HCT116 (cell line): ENCODE measurements around the gene ARFGEF3. TPM values are rescaled to one million over a fixed set of nuclear protein-coding genes. Genes with fewer than 3 reads are reported as not detected.

Experiments
- ATAC-seq: fragments of 200-7000 bp; cut with Tn5 transposase; 2 replicates; pipeline ENCODE4 v1.9.1; 2020; ENCODE audit warnings: mild to moderate bottlenecking, moderate library complexity
- BruUV-seq: library from RNA; stranded (reverse); fragments of 400-500 nt; replicated peaks from 2 replicates; lab custom pipeline; 2021; lab: Mats Ljungman, UMichigan
- CTCF ChIA-PET: fragments of 300-600 bp; sonication (Branson Sonifier 250); formaldehyde crosslinking; loops from one replicate; lab custom pipeline; 2021; ENCODE audit warnings: antibody characterized with exemption; lab: Charles Lee
- POLR2A ChIA-PET: fragments of 300-600, 350-600 bp; sonication (Branson Sonifier 250); formaldehyde crosslinking; loops from one replicate; lab custom pipeline; 2021; ENCODE audit warnings: antibody characterized with exemption; lab: Charles Lee
- RAD21 ChIA-PET, 2 experiments: fragments of 300-600 bp; sonication (Branson Sonifier 250); formaldehyde crosslinking; loops; one replicate each; lab custom pipeline; 2023; ENCODE audit warnings: low total read pairs in 2 of 2; ENCODE audit not compliant: uncharacterized antibody in 2 of 2, unreplicated experiment in 2 of 2, low non-redundant PET in 1 of 2; lab: Charles Lee
- DNase-seq: peaks from one replicate; pipeline ENCODE4 v3.0.0-alpha.2; 2010; ENCODE audit warnings: low read depth, low spot score
- H2AFZ ChIP-seq: fragments of 200-600 bp; shearing (Covaris generic), sonication (generic); 2 replicates; pipeline ENCODE4 v1.6.1; 2017; ENCODE audit warnings: low read depth, mixed run types, mixed read lengths, antibody characterized with exemption, low read length; ENCODE audit not compliant: poor library complexity, severe bottlenecking
- H3K27ac ChIP-seq: 2 replicates; pipeline ENCODE4 v1.5.1; 2012; ENCODE audit warnings: low read depth, low read length
- H3K27me3 ChIP-seq: fragments of 200-600 bp; sonication (generic); 2 replicates; pipeline ENCODE4 v1.6.1; 2016; ENCODE audit warnings: mixed run types, low read length, mixed read lengths; ENCODE audit not compliant: insufficient read depth
- H3K36me3 ChIP-seq, 2 experiments: fragments of 200-500 bp in 1 of 2; fragments of 200-600 bp in 1 of 2; sonication (Bioruptor generic) in 1 of 2; sonication (generic) in 1 of 2; 2 replicates each; pipeline versions ENCODE4 v1.5.1 to v1.6.1; 2014 to 2016; ENCODE audit warnings: low read length in 2 of 2, inconsistent platforms in 1 of 2, mixed read lengths in 1 of 2, mixed run types in 1 of 2; ENCODE audit not compliant: insufficient read depth in 2 of 2, control insufficient read depth in 1 of 2
- H3K4me1 ChIP-seq, 2 experiments: fragments of 200-600 bp in 1 of 2; sonication (generic) in 1 of 2; 2 replicates each; pipeline versions ENCODE4 v1.5.1 to v1.6.1; 2012 to 2017; ENCODE audit warnings: low read length in 2 of 2, inconsistent platforms in 1 of 2, mild to moderate bottlenecking in 1 of 2, mixed read lengths in 1 of 2, mixed run types in 1 of 2, moderate library complexity in 1 of 2; ENCODE audit not compliant: insufficient read depth in 2 of 2, control insufficient read depth in 1 of 2
- H3K4me2 ChIP-seq: fragments of 200-600 bp; sonication (generic); 2 replicates; pipeline ENCODE4 v1.6.1; 2017; ENCODE audit warnings: mixed run types, low read length, mixed read lengths
- H3K4me3 ChIP-seq, 2 experiments: fragments of 200-600 bp in 1 of 2; sonication (generic) in 1 of 2; replicated peaks in 1 of 2; 2 replicates each; pipeline ENCODE4 v1.5.1; 2011 to 2016; ENCODE audit warnings: low read length in 2 of 2, control low read depth in 1 of 2, low read depth in 1 of 2, mild to moderate bottlenecking in 1 of 2, mixed read lengths in 1 of 2, mixed run types in 1 of 2
- H3K79me2 ChIP-seq: fragments of 200-600 bp; sonication (generic); 2 replicates; pipeline ENCODE4 v1.6.1; 2017; ENCODE audit warnings: mild to moderate bottlenecking, mixed run types, low read length, moderate library complexity, mixed read lengths; ENCODE audit not compliant: insufficient read depth
- H3K9ac ChIP-seq: fragments of 200-600 bp; sonication (generic); 2 replicates; pipeline ENCODE4 v1.6.1; 2016; ENCODE audit warnings: low read length, mixed read lengths
- H3K9me2 ChIP-seq: fragments of 200-600 bp; sonication (generic), shearing (Covaris generic); 2 replicates; pipeline ENCODE4 v1.6.1; 2017; ENCODE audit warnings: mixed run types, mild to moderate bottlenecking, moderate library complexity; ENCODE audit not compliant: insufficient read depth
- H3K9me3 ChIP-seq, 2 experiments: fragments of 200-500 bp in 1 of 2; fragments of 200-600 bp in 1 of 2; sonication (Bioruptor generic) in 1 of 2; sonication (generic) in 1 of 2; 2 replicates each; pipeline ENCODE4 v1.6.1; 2014 to 2017; ENCODE audit warnings: low read length in 2 of 2, mixed read lengths in 2 of 2, inconsistent platforms in 1 of 2, low read depth in 1 of 2, mild to moderate bottlenecking in 1 of 2, mixed run types in 1 of 2, moderate library complexity in 1 of 2; ENCODE audit not compliant: control insufficient read depth in 1 of 2, insufficient read depth in 1 of 2
- H4K20me1 ChIP-seq: fragments of 200-600 bp; sonication (generic), shearing (Covaris generic); 2 replicates; pipeline ENCODE4 v1.6.1; 2017; ENCODE audit warnings: mixed run types, mild to moderate bottlenecking, moderate library complexity; ENCODE audit not compliant: insufficient read depth
- EGR1 ChIP-seq: IDR thresholded peaks from 2 replicates; pipeline ENCODE4 v1.6.1; 2012; ENCODE audit warnings: low read depth
- ELF1 ChIP-seq: IDR thresholded peaks from 2 replicates; pipeline ENCODE4 v1.6.1; 2012; ENCODE audit warnings: low read depth, borderline replicate concordance
- FOSL1 ChIP-seq: IDR thresholded peaks from 2 replicates; pipeline ENCODE4 v1.6.1; 2012; ENCODE audit warnings: low read depth
- MAX ChIP-seq: IDR thresholded peaks from 2 replicates; pipeline ENCODE4 v1.6.1; 2012
- POLR2A ChIP-seq: IDR thresholded peaks from 2 replicates; pipeline ENCODE4 v1.7.0; 2011; ENCODE audit warnings: borderline replicate concordance; ENCODE audit not compliant: insufficient read depth, insufficient read length; ENCODE audit errors: extremely low read depth
- RAD21 ChIP-seq: IDR thresholded peaks from 2 replicates; pipeline ENCODE4 v1.6.1; 2012; ENCODE audit warnings: low read depth, mild to moderate bottlenecking
- TCF7L2 ChIP-seq: IDR thresholded peaks from 2 replicates; pipeline ENCODE4 v1.7.0; 2011; ENCODE audit warnings: borderline replicate concordance, inconsistent platforms; ENCODE audit not compliant: insufficient read depth, insufficient read length; ENCODE audit errors: extremely low read depth
- ZBTB33 ChIP-seq: IDR thresholded peaks from 2 replicates; pipeline ENCODE4 v1.6.1; 2011; ENCODE audit warnings: mild to moderate bottlenecking, low read length, moderate library complexity; ENCODE audit not compliant: insufficient replicate concordance; ENCODE audit errors: extremely low read depth
- ZNF274 ChIP-seq: fragments of 200-500 bp; sonication (Bioruptor generic); IDR thresholded peaks from 2 replicates; pipeline ENCODE4 v1.6.1; 2014; ENCODE audit warnings: mild to moderate bottlenecking, low read depth, low read length, inconsistent platforms
- intact Hi-C: fragments of 100-400 bp; cut with micrococcal nuclease; formaldehyde crosslinking; loops from 2 replicates; pipeline ENCODE4 v1.10.0; 2022
- total RNA-seq: library from RNA; stranded (reverse); gene quantifications from one replicate; pipeline ENCODE4 v1.2.1, GENCODE V29; 2021; ENCODE audit not compliant: unreplicated experiment
- TF ChIP-seq, protein P1 (sequence below), 3 experiments: fragments of 200-600 bp in 1 of 3; sonication (generic) in 1 of 3; IDR thresholded peaks in 2 of 3; conservative IDR thresholded peaks in 1 of 3; 2 replicates each; pipeline ENCODE4 v1.5.1; 2012 to 2017; ENCODE audit warnings: low read depth in 2 of 3, low read length in 2 of 3, antibody characterized with exemption in 1 of 3, borderline replicate concordance in 1 of 3, control low read depth in 1 of 3, mild to moderate bottlenecking in 1 of 3, mixed read lengths in 1 of 3, mixed run types in 1 of 3, moderate library complexity in 1 of 3; ENCODE audit not compliant: insufficient read depth in 1 of 3
- TF ChIP-seq, protein P2 (sequence below): IDR thresholded peaks from 2 replicates; pipeline ENCODE4 v1.6.1; 2012; ENCODE audit warnings: low read depth

ARFGEF3 gene
- total RNA-seq, 1 experiment from 2014 or later: 3.8 TPM

- Histone ChIP-seq H3K9me3 (no peaks in the 10 kb centered on the region), H3K36me3 (no peaks in the 10 kb centered on the region), H3K79me2 (no peaks in the 10 kb centered on the region), H2AFZ (no peak overlapping the region), H4K20me1 (no peaks in the 10 kb centered on the region), H3K4me3 (no peak overlapping the region), H3K27ac (no peak overlapping the region), H3K9ac (no peak overlapping the region), H3K4me2 (no peak overlapping the region), H3K4me1 (no peaks in the 10 kb centered on the region), H3K27me3 (no peaks in the 10 kb centered on the region), H3K9me2 (no peaks in the 10 kb centered on the region)
- ChIA-PET RAD21 (no interaction called here), POLR2A (no interaction called here), CTCF (interaction anchor here (1.1 kb wide), 1 partner anchor 13 kb away, joined by 3 read pairs; no protein-coding TSS in a partner anchor)
- ATAC-seq (no peak), DNase-seq (no peak)
- intact Hi-C loops: no loop called here
- no peak for TF ChIP-seq TCF7L2
- BruUV-seq: no TSS peak
These were observed 36.8 kb downstream of the ARFGEF3 start for GRCh38 chr6:138198430-138199091.

- no peak for ATAC-seq
- no peaks in the 10 kb centered on the region for H3K9me3 ChIP-seq
- intact Hi-C loops: no loop called here
- no peaks in the 10 kb centered on the region for H3K4me1 ChIP-seq
- BruUV-seq: no TSS peak
- no peak overlapping the region for H2AFZ ChIP-seq
- H3K4me3 ChIP-seq: no peak overlapping the region
- H3K4me2 ChIP-seq: no peak overlapping the region
- H3K9ac ChIP-seq: no peak overlapping the region
- H4K20me1 ChIP-seq: no peaks in the 10 kb centered on the region
- H3K27me3 ChIP-seq: no peaks in the 10 kb centered on the region
- H3K27ac ChIP-seq: no peak overlapping the region
- no peaks in the 10 kb centered on the region for H3K79me2 ChIP-seq
- DNase-seq: no peak
- no peaks in the 10 kb centered on the region for H3K36me3 ChIP-seq
- ChIA-PET RAD21 (no interaction called here), CTCF (no interaction called here), POLR2A (no interaction called here)
- H3K9me2 ChIP-seq: no peaks in the 10 kb centered on the region
- TF ChIP-seq POLR2A (no peak), ZBTB33 (no peak), MAX (no peak), FOSL1 (no peak), EGR1 (no peak), RAD21 (no peak), ZNF274 (no peak), ELF1 (no peak)
- TF ChIP-seq, protein P1, sequence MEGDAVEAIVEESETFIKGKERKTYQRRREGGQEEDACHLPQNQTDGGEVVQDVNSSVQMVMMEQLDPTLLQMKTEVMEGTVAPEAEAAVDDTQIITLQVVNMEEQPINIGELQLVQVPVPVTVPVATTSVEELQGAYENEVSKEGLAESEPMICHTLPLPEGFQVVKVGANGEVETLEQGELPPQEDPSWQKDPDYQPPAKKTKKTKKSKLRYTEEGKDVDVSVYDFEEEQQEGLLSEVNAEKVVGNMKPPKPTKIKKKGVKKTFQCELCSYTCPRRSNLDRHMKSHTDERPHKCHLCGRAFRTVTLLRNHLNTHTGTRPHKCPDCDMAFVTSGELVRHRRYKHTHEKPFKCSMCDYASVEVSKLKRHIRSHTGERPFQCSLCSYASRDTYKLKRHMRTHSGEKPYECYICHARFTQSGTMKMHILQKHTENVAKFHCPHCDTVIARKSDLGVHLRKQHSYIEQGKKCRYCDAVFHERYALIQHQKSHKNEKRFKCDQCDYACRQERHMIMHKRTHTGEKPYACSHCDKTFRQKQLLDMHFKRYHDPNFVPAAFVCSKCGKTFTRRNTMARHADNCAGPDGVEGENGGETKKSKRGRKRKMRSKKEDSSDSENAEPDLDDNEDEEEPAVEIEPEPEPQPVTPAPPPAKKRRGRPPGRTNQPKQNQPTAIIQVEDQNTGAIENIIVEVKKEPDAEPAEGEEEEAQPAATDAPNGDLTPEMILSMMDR (IDR thresholded peaks at IDR 0.05 in 2 of 3, conservative IDR thresholded peaks at IDR 0.05 in 1 of 3; ENCODE audit: borderline replicate concordance in 1 of 3, insufficient read depth in 1 of 3, low read depth in 2 of 3, low read length in 2 of 3): no peak
- TF ChIP-seq, protein P2, sequence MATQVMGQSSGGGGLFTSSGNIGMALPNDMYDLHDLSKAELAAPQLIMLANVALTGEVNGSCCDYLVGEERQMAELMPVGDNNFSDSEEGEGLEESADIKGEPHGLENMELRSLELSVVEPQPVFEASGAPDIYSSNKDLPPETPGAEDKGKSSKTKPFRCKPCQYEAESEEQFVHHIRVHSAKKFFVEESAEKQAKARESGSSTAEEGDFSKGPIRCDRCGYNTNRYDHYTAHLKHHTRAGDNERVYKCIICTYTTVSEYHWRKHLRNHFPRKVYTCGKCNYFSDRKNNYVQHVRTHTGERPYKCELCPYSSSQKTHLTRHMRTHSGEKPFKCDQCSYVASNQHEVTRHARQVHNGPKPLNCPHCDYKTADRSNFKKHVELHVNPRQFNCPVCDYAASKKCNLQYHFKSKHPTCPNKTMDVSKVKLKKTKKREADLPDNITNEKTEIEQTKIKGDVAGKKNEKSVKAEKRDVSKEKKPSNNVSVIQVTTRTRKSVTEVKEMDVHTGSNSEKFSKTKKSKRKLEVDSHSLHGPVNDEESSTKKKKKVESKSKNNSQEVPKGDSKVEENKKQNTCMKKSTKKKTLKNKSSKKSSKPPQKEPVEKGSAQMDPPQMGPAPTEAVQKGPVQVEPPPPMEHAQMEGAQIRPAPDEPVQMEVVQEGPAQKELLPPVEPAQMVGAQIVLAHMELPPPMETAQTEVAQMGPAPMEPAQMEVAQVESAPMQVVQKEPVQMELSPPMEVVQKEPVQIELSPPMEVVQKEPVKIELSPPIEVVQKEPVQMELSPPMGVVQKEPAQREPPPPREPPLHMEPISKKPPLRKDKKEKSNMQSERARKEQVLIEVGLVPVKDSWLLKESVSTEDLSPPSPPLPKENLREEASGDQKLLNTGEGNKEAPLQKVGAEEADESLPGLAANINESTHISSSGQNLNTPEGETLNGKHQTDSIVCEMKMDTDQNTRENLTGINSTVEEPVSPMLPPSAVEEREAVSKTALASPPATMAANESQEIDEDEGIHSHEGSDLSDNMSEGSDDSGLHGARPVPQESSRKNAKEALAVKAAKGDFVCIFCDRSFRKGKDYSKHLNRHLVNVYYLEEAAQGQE: no peak
These were observed 40.1 kb downstream of the ARFGEF3 start for GRCh38 chr6:138201836-138202235.
